Calu3 (cell line): Measurements from ENCODE around the gene B3GALT5. TPM values are rescaled to one million over a fixed set of nuclear protein-coding genes. Genes with fewer than 3 reads are reported as not detected.

ENCODE experiments used
- Bru-seq: library from RNA; stranded (reverse); fragments of 400-500 nt; gene quantifications from one replicate; lab custom pipeline; 2021; lab: Mats Ljungman, UMichigan
- BruChase-seq, 2 experiments: library from RNA; stranded (reverse); fragments of 400-500 nt; gene quantifications; one replicate each; lab custom pipeline; 2021; lab: Mats Ljungman, UMichigan
- BruUV-seq: library from RNA; stranded (reverse); fragments of 400-500 nt; replicated peaks from 2 replicates; lab custom pipeline; 2021; lab: Mats Ljungman, UMichigan
- CTCF ChIA-PET: fragments of 300-600 bp; sonication (Branson Sonifier 250); formaldehyde crosslinking; loops from one replicate; lab custom pipeline; 2022; ENCODE audit warnings: antibody characterized with exemption; lab: Charles Lee
- DNase-seq: peaks from one replicate; pipeline ENCODE4 v3.0.0; 2022
- H3K27ac Mint-ChIP-seq: one replicate; pipeline ENCODE4 v1.8.0; 2022; ENCODE audit warnings: mixed read lengths; ENCODE audit not compliant: unreplicated experiment
- H3K27me3 Mint-ChIP-seq: one replicate; pipeline ENCODE4 v1.8.0; 2022; ENCODE audit warnings: mixed read lengths; ENCODE audit not compliant: unreplicated experiment
- H3K36me3 Mint-ChIP-seq: one replicate; pipeline ENCODE4 v1.8.0; 2022; ENCODE audit warnings: mild to moderate bottlenecking, moderate library complexity, mixed read lengths; ENCODE audit not compliant: insufficient read depth, unreplicated experiment
- H3K4me1 Mint-ChIP-seq: one replicate; pipeline ENCODE4 v1.8.0; 2022; ENCODE audit warnings: mild to moderate bottlenecking, low read depth, mixed read lengths; ENCODE audit not compliant: unreplicated experiment
- H3K4me3 Mint-ChIP-seq: one replicate; pipeline ENCODE4 v1.8.0; 2022; ENCODE audit warnings: mild to moderate bottlenecking, low read depth, moderate library complexity, mixed read lengths; ENCODE audit not compliant: unreplicated experiment
- H3K9me3 Mint-ChIP-seq: one replicate; pipeline ENCODE4 v1.8.0; 2022; ENCODE audit warnings: low read depth, mixed read lengths; ENCODE audit not compliant: unreplicated experiment
- intact Hi-C: fragments of 100-400 bp; cut with micrococcal nuclease; formaldehyde crosslinking; loops from one replicate; pipeline ENCODE4 v1.10.0; 2022; ENCODE audit not compliant: unreplicated experiment
- long read RNA-seq: library from polyadenylated mRNA; stranded (forward); transcript quantifications from one replicate; pipeline ENCODE4 v2.0.0, GENCODE V29; 2022
- total RNA-seq: library from RNA; stranded (reverse); gene quantifications from 2 replicates; pipeline ENCODE4 v1.2.3, GENCODE V29; 2022
- TF ChIP-seq, protein P1 (sequence below): fragments of 200-600 bp; IDR thresholded peaks from one replicate; pipeline ENCODE4 v1.8.0; 2022; ENCODE audit warnings: antibody characterized with exemption; ENCODE audit not compliant: unreplicated experiment

Gene B3GALT5, protein sequence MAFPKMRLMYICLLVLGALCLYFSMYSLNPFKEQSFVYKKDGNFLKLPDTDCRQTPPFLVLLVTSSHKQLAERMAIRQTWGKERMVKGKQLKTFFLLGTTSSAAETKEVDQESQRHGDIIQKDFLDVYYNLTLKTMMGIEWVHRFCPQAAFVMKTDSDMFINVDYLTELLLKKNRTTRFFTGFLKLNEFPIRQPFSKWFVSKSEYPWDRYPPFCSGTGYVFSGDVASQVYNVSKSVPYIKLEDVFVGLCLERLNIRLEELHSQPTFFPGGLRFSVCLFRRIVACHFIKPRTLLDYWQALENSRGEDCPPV
- total RNA-seq: 40.8 and 48.2 TPM in 2 replicates
- percentile 51 among the genes with signal in this experiment for Bru-seq, nascent RNA
- BruChase-seq, experiment 1, labeled RNA remaining after a 6-hour chase: percentile 79 among the genes with signal in this experiment
- BruChase-seq, experiment 2, labeled RNA remaining after a 2-hour chase: percentile 72 among the genes with signal in this experiment
- long read RNA-seq, transcript B3GALT5-202 (3 exons, 2,763 nt): major isoform, 8 of 25 reads
- long read RNA-seq, partial matches to known transcripts: 1 of 25 reads
- long read RNA-seq, other reads (novel, unspliced or antisense): 16 of 25 reads

DNA sequence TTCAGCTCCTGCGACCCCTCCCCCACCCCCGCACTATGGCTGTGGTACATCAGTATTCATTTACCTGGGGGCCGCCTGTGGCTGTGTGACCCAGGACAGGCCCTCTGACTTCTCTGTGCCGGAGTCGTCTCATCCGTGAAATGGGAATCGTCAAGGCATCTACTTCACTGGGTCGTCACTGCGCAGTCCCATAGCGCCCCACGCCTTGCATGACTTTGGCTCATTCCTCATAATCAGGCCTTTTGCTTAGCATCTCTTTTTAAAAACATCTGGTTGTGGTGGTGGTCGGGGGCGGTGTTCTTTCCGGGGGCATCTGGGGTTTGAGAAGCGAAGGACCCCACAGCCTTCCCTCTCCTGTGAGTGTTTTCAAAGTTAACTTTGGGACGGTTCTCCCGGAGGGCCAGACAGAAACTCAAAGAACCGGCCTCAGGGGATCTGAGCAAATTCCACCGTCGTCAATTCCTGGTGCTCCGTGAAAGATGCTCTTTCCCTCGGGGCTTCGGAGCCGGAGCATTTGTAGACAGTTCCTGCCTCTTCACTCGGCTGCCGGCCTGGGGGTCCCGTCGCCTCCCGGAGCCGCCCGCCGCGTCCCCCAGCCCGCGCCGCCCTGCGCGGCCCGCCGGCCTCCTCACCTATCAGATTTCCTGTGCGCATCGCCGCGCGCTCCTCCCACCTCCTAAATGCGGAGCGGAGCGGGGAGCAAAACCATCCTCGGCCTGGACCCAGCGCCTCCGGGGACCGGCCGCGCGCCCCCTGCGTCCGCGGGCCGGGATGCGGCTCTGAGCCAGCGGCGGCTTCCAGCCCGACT is at the start of gene B3GALT5:
Gene B3GALT5 (plus strand): TSS at position 708 of the 808 bp plus-strand sequence. CDS start 47,620 bp downstream, outside the sequence.
- no peak within 1 kb of the TSS for H3K27ac Mint-ChIP-seq
- CTCF ChIA-PET: no interaction called here
- TF ChIP-seq, protein P1, sequence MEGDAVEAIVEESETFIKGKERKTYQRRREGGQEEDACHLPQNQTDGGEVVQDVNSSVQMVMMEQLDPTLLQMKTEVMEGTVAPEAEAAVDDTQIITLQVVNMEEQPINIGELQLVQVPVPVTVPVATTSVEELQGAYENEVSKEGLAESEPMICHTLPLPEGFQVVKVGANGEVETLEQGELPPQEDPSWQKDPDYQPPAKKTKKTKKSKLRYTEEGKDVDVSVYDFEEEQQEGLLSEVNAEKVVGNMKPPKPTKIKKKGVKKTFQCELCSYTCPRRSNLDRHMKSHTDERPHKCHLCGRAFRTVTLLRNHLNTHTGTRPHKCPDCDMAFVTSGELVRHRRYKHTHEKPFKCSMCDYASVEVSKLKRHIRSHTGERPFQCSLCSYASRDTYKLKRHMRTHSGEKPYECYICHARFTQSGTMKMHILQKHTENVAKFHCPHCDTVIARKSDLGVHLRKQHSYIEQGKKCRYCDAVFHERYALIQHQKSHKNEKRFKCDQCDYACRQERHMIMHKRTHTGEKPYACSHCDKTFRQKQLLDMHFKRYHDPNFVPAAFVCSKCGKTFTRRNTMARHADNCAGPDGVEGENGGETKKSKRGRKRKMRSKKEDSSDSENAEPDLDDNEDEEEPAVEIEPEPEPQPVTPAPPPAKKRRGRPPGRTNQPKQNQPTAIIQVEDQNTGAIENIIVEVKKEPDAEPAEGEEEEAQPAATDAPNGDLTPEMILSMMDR: no peak
- H3K4me3 Mint-ChIP-seq: peak within 1 kb of the TSS; percentile 61
- intact Hi-C loops: no loop called here
- no peaks in the 10 kb centered on the region for H3K36me3 Mint-ChIP-seq
- BruUV-seq: no TSS peak
- H3K4me1 Mint-ChIP-seq: peaks cover 13% of the 10 kb centered on the region
- no peaks in the 10 kb centered on the region for H3K9me3 Mint-ChIP-seq
- peak; percentile 47 for DNase-seq
- H3K27me3 Mint-ChIP-seq: no peaks in the 10 kb centered on the region

DNA sequence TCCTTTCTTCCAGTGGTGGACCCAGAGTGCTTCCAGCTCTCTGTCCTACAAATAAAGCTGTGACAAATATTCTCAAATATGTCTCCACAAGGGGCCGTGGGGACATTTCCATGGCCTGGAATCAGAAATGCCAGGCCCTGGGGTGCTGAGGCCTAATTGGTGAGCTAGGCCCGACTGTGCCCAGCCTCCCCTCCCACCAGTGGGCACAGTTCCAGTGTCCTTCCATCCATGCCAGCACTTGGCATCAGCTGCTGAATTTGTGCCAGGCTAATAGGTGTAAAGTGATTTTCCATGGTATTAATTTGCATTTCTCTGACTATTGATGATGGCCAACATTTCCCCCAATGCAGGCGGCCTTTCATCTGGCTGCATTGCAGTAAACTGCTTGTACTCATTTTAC is 48.5 kb upstream of the B3GALT5 start:
- no peaks in the 10 kb centered on the region for H3K27me3 Mint-ChIP-seq
- TF ChIP-seq, protein P1: no peak
- CTCF ChIA-PET: no interaction called here
- no peaks in the 10 kb centered on the region for H3K9me3 Mint-ChIP-seq
- no peak for DNase-seq
- H3K27ac Mint-ChIP-seq: no peak overlapping the region
- intact Hi-C loops: no loop called here
- no peaks in the 10 kb centered on the region for H3K36me3 Mint-ChIP-seq
- no TSS peak for BruUV-seq
- no peaks in the 10 kb centered on the region for H3K4me1 Mint-ChIP-seq
- H3K4me3 Mint-ChIP-seq: no peak overlapping the region

DNA sequence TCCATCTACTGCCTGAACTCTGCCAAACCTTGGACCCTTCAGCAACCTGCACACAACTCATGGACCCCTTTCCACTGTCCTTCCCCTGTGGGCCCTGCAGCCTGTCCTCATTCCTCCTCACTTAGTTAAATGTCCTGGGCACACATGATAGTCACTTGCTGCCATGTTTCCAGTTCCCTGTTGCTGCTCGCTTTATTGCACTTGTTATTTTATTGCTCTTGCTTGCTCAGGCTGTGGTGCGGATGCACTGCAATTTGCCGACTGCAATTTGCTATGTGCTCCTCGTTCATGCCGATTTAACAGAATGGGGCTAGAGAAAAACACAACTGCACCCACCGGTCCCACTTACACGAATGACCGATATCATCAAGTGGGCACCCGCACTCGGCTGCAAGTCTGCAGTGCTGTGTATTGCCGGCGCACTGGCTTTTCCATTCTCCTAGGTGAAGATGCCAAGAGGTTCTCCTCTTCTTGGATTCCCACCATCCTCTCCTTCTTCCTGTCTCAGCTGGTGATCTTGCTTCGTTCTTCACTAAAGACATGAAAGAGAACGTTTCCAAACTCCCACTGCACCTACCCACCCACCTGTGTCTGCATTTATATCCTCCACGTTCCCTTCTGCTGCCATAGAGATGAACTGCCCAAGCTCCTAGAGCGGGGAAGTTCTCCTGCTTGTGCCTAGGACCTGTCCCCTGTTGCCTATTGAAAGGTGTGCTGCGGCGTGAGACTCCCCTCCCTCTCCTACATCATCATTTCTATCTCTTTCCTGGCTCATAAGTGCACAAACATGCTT is 45.4 kb upstream of the B3GALT5 start:
- CTCF ChIA-PET: interaction anchor here (0.7 kb wide), 1 partner anchor 45 kb away, joined by 3 read pairs; no protein-coding TSS in a partner anchor
- Mint-ChIP-seq H3K36me3 (no peaks in the 10 kb centered on the region), H3K4me1 (no peaks in the 10 kb centered on the region), H3K27ac (no peak overlapping the region), H3K9me3 (no peaks in the 10 kb centered on the region), H3K27me3 (no peaks in the 10 kb centered on the region), H3K4me3 (no peak overlapping the region)
- TF ChIP-seq, protein P1: no peak
- intact Hi-C loops: no loop called here
- BruUV-seq: no TSS peak
- no peak for DNase-seq

DNA sequence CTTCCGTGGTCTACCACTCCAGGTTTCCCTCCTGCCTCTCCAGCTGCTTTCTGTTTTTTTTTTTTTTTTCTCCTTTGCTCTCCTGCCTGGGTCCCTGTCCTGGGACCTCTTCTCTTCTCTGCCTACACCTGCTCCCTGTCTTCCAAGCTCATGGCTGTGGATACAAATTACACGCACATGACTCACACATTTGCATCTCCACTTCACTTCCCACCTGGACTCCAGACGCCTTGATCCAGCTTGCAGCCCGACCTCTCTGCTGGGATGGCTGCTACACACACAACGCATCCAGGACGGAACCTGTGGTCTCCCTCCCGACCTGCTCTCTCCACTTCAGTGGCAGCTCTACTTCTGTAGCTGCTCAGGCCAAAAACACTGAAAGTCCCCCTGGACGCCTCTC is 44.4 kb upstream of the B3GALT5 start:
- Mint-ChIP-seq H3K4me3 (no peak overlapping the region), H3K4me1 (no peaks in the 10 kb centered on the region), H3K36me3 (no peaks in the 10 kb centered on the region), H3K9me3 (no peaks in the 10 kb centered on the region), H3K27me3 (no peaks in the 10 kb centered on the region), H3K27ac (no peak overlapping the region)
- intact Hi-C loops: no loop called here
- DNase-seq: no peak
- CTCF ChIA-PET: interaction anchor here (0.5 to 0.7 kb wide), 2 partner anchors 15 to 46 kb away, joined by 3 to 6 read pairs; no protein-coding TSS in a partner anchor
- TF ChIP-seq, protein P1: no peak
- no TSS peak for BruUV-seq
